Stomach (tissue), 9 donors: ENCODE data around the gene ANKFY1. TPM values are rescaled to one million over a fixed set of nuclear protein-coding genes. Genes with fewer than 3 reads are reported as not detected.

Experiments
- DNase-seq, 2 donors: peaks; one replicate each; pipeline versions ENCODE4 v3.0.0 to v3.0.0-alpha.2; 2013 to 2019
- H3K27ac ChIP-seq, 5 donors: fragments of 200-600 bp in 4 of 5; sonication (generic) in 4 of 5; one replicate each; pipeline ENCODE4 v1.5.1; 2013 to 2019; ENCODE audit warnings: mild to moderate bottlenecking in 1 of 5, moderate library complexity in 1 of 5
- H3K27me3 ChIP-seq, 3 donors: fragments of 200-600 bp; sonication (generic); one replicate each; pipeline ENCODE4 v1.5.1; 2017 to 2019; ENCODE audit warnings: mixed run types in 1 of 3
- H3K36me3 ChIP-seq, 4 donors: fragments of 200-600 bp; sonication (generic); 1 replicate in 3 of 4; 2 replicates in 1 of 4; pipeline ENCODE4 v1.5.1; 2016 to 2019
- H3K4me1 ChIP-seq, 4 donors: fragments of 200-600 bp; sonication (generic); one replicate each; pipeline ENCODE4 v1.5.1; 2016 to 2019
- H3K4me3 ChIP-seq, 4 donors: fragments of 200-600 bp; sonication (generic) in 3 of 4; one replicate each; pipeline ENCODE4 v1.5.1; 2016 to 2019; ENCODE audit warnings: mild to moderate bottlenecking in 1 of 4
- H3K9me3 ChIP-seq, 4 donors: fragments of 200-600 bp; sonication (generic); one replicate each; pipeline ENCODE4 v1.5.1; 2016 to 2019
- CTCF ChIP-seq, 7 experiments: fragments of 450-650 bp in 4 of 7; fragments of 200-600 bp in 3 of 7; sonication (generic) in 3 of 7; IDR thresholded peaks; one replicate each; pipeline ENCODE4 v1.5.1; 2016 to 2019; ENCODE audit warnings: antibody characterized with exemption in 7 of 7, control low read depth in 2 of 7, mild to moderate bottlenecking in 1 of 7
- EP300 ChIP-seq: sonication (generic); formaldehyde crosslinking; IDR thresholded peaks from one replicate; pipeline ENCODE4 v1.6.1; 2017; ENCODE audit warnings: antibody characterized with exemption
- POLR2A ChIP-seq, 4 donors: fragments of 450-650 bp; IDR thresholded peaks; one replicate each; pipeline ENCODE4 v1.6.1; 2016; ENCODE audit warnings: antibody characterized with exemption in 4 of 4, control low read depth in 2 of 4, mild to moderate bottlenecking in 1 of 4, moderate library complexity in 1 of 4
- POLR2AphosphoS5 ChIP-seq, 3 donors: sonication (generic); formaldehyde crosslinking; IDR thresholded peaks; one replicate each; pipeline ENCODE4 v1.6.1; 2016; ENCODE audit warnings: antibody characterized with exemption in 3 of 3
- WGBS, 5 donors: extraction: QIAGEN DNeasy Blood & Tissue Kit in 3 of 5; methylation state at CpG; one replicate each; pipeline versions ENCODE4 v1.1.5 to v1.1.7; 2013 to 2018; 5-methylcytosine and 5-hydroxymethylcytosine counted together
- intact Hi-C: fragments of 100-400 bp; cut with DNase I; formaldehyde crosslinking; loops from one replicate; pipeline ENCODE4 v1.15.1; 2023; ENCODE audit warnings: low total_unique reads
- polyA plus RNA-seq, 3 donors: library from polyadenylated mRNA; stranded (reverse); fragments of 200-250 nt; gene quantifications; one replicate each; pipeline ENCODE4 v1.2.3, GENCODE V29; 2013
- total RNA-seq, 5 donors: library from RNA; depleted of rRNA; stranded (reverse); fragments of >200 nt; gene quantifications; one replicate each; pipeline versions ENCODE4 v1.1.0 to v1.2.3, GENCODE V29; 2014 to 2016
- donor health status: healthy with polysubstance abuse.
- donor health status: Bipolar disorder and iron deficiency.
- donor health status: healthy.

The ANKFY1 gene
- total and polyA plus RNA-seq, 8 donors: 6.4 to 61.0 (median 39.2) TPM

GRCh38 chr17:4186357-4186881 lies 77.4 kb downstream of the ANKFY1 start:
- H3K4me3 ChIP-seq: no peak overlapping the region
- WGBS, 5 donors: 69 to 90% (median 76%) methylated on average over 8 of the region's 8 CpGs
- no peaks in the 10 kb centered on the region for H3K9me3 ChIP-seq
- intact Hi-C loops: no loop called here
- H3K27ac ChIP-seq: no peak overlapping the region
- no peak for TF ChIP-seq EP300
- TF ChIP-seq POLR2A (IDR thresholded peaks at IDR 0.05): no peak
- no peak for TF ChIP-seq CTCF (IDR thresholded peaks at IDR 0.05)
- TF ChIP-seq POLR2AphosphoS5 (IDR thresholded peaks at IDR 0.05): no peak
- no peaks in the 10 kb centered on the region for H3K27me3 ChIP-seq
- no peaks in the 10 kb centered on the region for H3K4me1 ChIP-seq
- DNase-seq: peak in 1 of 2 donors; percentile 68
- peaks cover 69 to 100% (median 97%) of the 10 kb centered on the region in 4 donors for H3K36me3 ChIP-seq

GRCh38 chr17:4185656-4186055 lies 78.1 kb downstream of the ANKFY1 start:
- H3K27ac ChIP-seq: no peak overlapping the region
- H3K9me3 ChIP-seq: no peaks in the 10 kb centered on the region
- WGBS, 5 donors: 94 to 98% (median 96%) methylated on average over 15 of the region's 15 CpGs
- peaks cover 70 to 100% (median 99%) of the 10 kb centered on the region in 4 donors for H3K36me3 ChIP-seq
- no peaks in the 10 kb centered on the region for H3K4me1 ChIP-seq
- no peak for DNase-seq
- no peaks in the 10 kb centered on the region for H3K27me3 ChIP-seq
- TF ChIP-seq EP300 (no peak), POLR2AphosphoS5 (IDR thresholded peaks at IDR 0.05) (no peak), POLR2A (IDR thresholded peaks at IDR 0.05) (no peak), CTCF (IDR thresholded peaks at IDR 0.05) (no peak)
- H3K4me3 ChIP-seq: no peak overlapping the region
- intact Hi-C loops: no loop called here

GRCh38 chr17:4184811-4185210 lies 79.0 kb downstream of the ANKFY1 start:
- no peak overlapping the region for H3K27ac ChIP-seq
- H3K4me1 ChIP-seq: no peaks in the 10 kb centered on the region
- H3K4me3 ChIP-seq: no peak overlapping the region
- H3K27me3 ChIP-seq: no peaks in the 10 kb centered on the region
- 89 to 92% (median 91%) methylated on average over 18 of the region's 18 CpGs for WGBS, 5 donors
- DNase-seq: no peak
- intact Hi-C loops: no loop called here
- peaks cover 71 to 100% (median 99%) of the 10 kb centered on the region in 4 donors for H3K36me3 ChIP-seq
- no peaks in the 10 kb centered on the region for H3K9me3 ChIP-seq
- TF ChIP-seq POLR2A (IDR thresholded peaks at IDR 0.05): no peak
- TF ChIP-seq EP300: no peak
- no peak for TF ChIP-seq POLR2AphosphoS5 (IDR thresholded peaks at IDR 0.05)
- no peak for TF ChIP-seq CTCF (IDR thresholded peaks at IDR 0.05)

- peaks cover 0 to 1% (median 0%) of the 10 kb centered on the region in 4 donors for H3K4me1 ChIP-seq
- H3K9me3 ChIP-seq: no peaks in the 10 kb centered on the region
- intact Hi-C loops: no loop called here
- no peak overlapping the region for H3K4me3 ChIP-seq
- TF ChIP-seq POLR2A (IDR thresholded peaks at IDR 0.05) (no peak), POLR2AphosphoS5 (IDR thresholded peaks at IDR 0.05) (no peak)
- H3K27me3 ChIP-seq: no peaks in the 10 kb centered on the region
- peaks cover 85 to 100% (median 99%) of the 10 kb centered on the region in 4 donors for H3K36me3 ChIP-seq
- H3K27ac ChIP-seq: no peak overlapping the region
- no peak for DNase-seq
- 58 to 73% (median 71%) methylated on average over 5 to 8 of the region's 8 CpGs for WGBS, 5 donors
Measured at GRCh38 chr17:4182043-4182442, 81.7 kb downstream of the ANKFY1 start.

GRCh38 chr17:4180791-4181190 lies 83.0 kb downstream of the ANKFY1 start:
- H3K4me3 ChIP-seq: no peak overlapping the region
- H3K27me3 ChIP-seq: no peaks in the 10 kb centered on the region
- H3K36me3 ChIP-seq: peaks cover 84 to 100% (median 100%) of the 10 kb centered on the region in 4 donors
- WGBS, 5 donors: 70 to 81% (median 75%) methylated on average over 6 to 8 of the region's 8 CpGs
- H3K4me1 ChIP-seq: peaks cover 0 to 6% (median 0%) of the 10 kb centered on the region in 4 donors
- H3K27ac ChIP-seq: no peak overlapping the region
- no peaks in the 10 kb centered on the region for H3K9me3 ChIP-seq
- TF ChIP-seq CTCF (IDR thresholded peaks at IDR 0.05) (no peak), POLR2A (IDR thresholded peaks at IDR 0.05) (no peak), POLR2AphosphoS5 (IDR thresholded peaks at IDR 0.05) (no peak), EP300 (no peak)
- DNase-seq: no peak
- intact Hi-C loops: no loop called here
